GM12878 (cell line): Measurements from ENCODE around the gene ZNF792. TPM values are rescaled to one million over a fixed set of nuclear protein-coding genes. Genes with fewer than 3 reads are reported as not detected.

Experiments used
- ATAC-seq: fragments of 200-7000 bp; cut with Tn5 transposase; 3 replicates; pipeline ENCODE4 v1.9.1; 2020; ENCODE audit warnings: mild to moderate bottlenecking, moderate library complexity
- BruUV-seq: library from RNA; stranded (reverse); fragments of 400-500 nt; replicated peaks from 2 replicates; lab custom pipeline; 2021; lab: Mats Ljungman, UMichigan
- CTCF ChIA-PET: fragments of 300-600 bp; sonication (Branson Sonifier 250); formaldehyde crosslinking; extraction: SDS; loops from one replicate; lab custom pipeline; 2021; ENCODE audit warnings: inconsistent platforms; lab: Yijun Ruan, JAX
- POLR2A ChIA-PET: fragments of 350-600 bp; formaldehyde crosslinking; extraction: SDS; loops from one replicate; lab custom pipeline; 2021; ENCODE audit warnings: inconsistent platforms; lab: Charles Lee
- RAD21 ChIA-PET: fragments of 300-600 bp; sonication (Branson Sonifier 250); formaldehyde crosslinking; loops from one replicate; lab custom pipeline; 2023; ENCODE audit warnings: antibody characterized with exemption; ENCODE audit not compliant: unreplicated experiment; lab: Charles Lee
- SMC1A ChIA-PET: fragments of 300-600 bp; sonication (Branson Sonifier 250); formaldehyde crosslinking; loops from one replicate; lab custom pipeline; 2023; ENCODE audit not compliant: unreplicated experiment, uncharacterized antibody; lab: Charles Lee
- DNase-seq: peaks from one replicate; pipeline ENCODE4 v3.0.0-alpha.2; 2011; ENCODE audit warnings: low read depth, low spot score
- FAIRE-seq: peaks from 3 replicates; lab custom pipeline; 2011; peaks lifted over from hg19 to GRCh38; lab: Jason Lieb, UNC
- H2AFZ ChIP-seq: 2 replicates; pipeline ENCODE4 v1.6.0; 2011; ENCODE audit warnings: low read depth, low read length, control low read depth; ENCODE audit not compliant: control insufficient read depth
- H3K27ac ChIP-seq: 2 replicates; pipeline ENCODE4 v1.5.1; 2011; ENCODE audit warnings: control low read depth; ENCODE audit not compliant: control insufficient read depth, insufficient read depth
- H3K27me3 ChIP-seq, 2 experiments: replicated peaks in 1 of 2; 2 replicates each; pipeline versions ENCODE4 v1.6.0 to v1.6.1; 2011; ENCODE audit warnings: low read length in 1 of 2; ENCODE audit not compliant: control insufficient read depth in 2 of 2, insufficient read depth in 2 of 2
- H3K36me3 ChIP-seq, 2 experiments: 2 replicates each; pipeline ENCODE4 v1.5.1; 2011; ENCODE audit warnings: low read length in 1 of 2; ENCODE audit not compliant: control insufficient read depth in 2 of 2, insufficient read depth in 2 of 2
- H3K4me1 ChIP-seq: 2 replicates; pipeline ENCODE4 v1.6.1; 2011; ENCODE audit warnings: mild to moderate bottlenecking, low read length, moderate library complexity, mixed read lengths; ENCODE audit not compliant: control insufficient read depth, insufficient read depth
- H3K4me2 ChIP-seq: 2 replicates; pipeline ENCODE4 v1.6.0; 2011; ENCODE audit warnings: control low read depth; ENCODE audit not compliant: control insufficient read depth, insufficient read depth
- H3K4me3 ChIP-seq: fragments of 200-600 bp; sonication (generic); 2 replicates; pipeline ENCODE4 v1.5.1; 2016
- H3K79me2 ChIP-seq: 2 replicates; pipeline ENCODE4 v1.6.0; 2011; ENCODE audit warnings: low read length; ENCODE audit not compliant: control insufficient read depth, insufficient read depth
- H3K9ac ChIP-seq: 2 replicates; pipeline ENCODE4 v1.8.0; 2011; ENCODE audit warnings: low read length, control low read depth, mixed read lengths; ENCODE audit not compliant: control insufficient read depth, insufficient read depth
- H3K9me3 ChIP-seq: replicated peaks from 3 replicates; pipeline ENCODE4 v1.5.1; 2011; ENCODE audit warnings: mild to moderate bottlenecking, low read length; ENCODE audit not compliant: control insufficient read depth, insufficient read depth
- H4K20me1 ChIP-seq: 2 replicates; pipeline ENCODE4 v1.6.0; 2011; ENCODE audit not compliant: control insufficient read depth, insufficient read depth
- CHD4 ChIP-seq: fragments of 200-600 bp; sonication (generic); IDR thresholded peaks from 2 replicates; pipeline ENCODE4 v1.6.1; 2016; ENCODE audit warnings: mild to moderate bottlenecking
- CREB1 ChIP-seq: IDR thresholded peaks from 2 replicates; pipeline ENCODE4 v1.6.1; 2012; ENCODE audit warnings: low read depth, mild to moderate bottlenecking, inconsistent platforms
- CREM ChIP-seq: IDR thresholded peaks from 2 replicates; pipeline ENCODE4 v1.6.1; 2014; ENCODE audit warnings: antibody characterized with exemption, low read depth
- GABPA ChIP-seq: IDR thresholded peaks from 2 replicates; pipeline ENCODE4 v1.6.1; 2014; ENCODE audit warnings: antibody characterized with exemption, low read depth, mild to moderate bottlenecking, inconsistent platforms
- MTA2 ChIP-seq: fragments of 450-650 bp; IDR thresholded peaks from 2 replicates; pipeline ENCODE4 v1.6.1; 2016; ENCODE audit warnings: low read depth, mild to moderate bottlenecking, moderate library complexity
- NR2F1 ChIP-seq: fragments of 450-650 bp; conservative IDR thresholded peaks from 2 replicates; pipeline ENCODE4 v1.6.1; 2017; ENCODE audit warnings: mild to moderate bottlenecking
- PAX8 ChIP-seq: fragments of 450-650 bp; IDR thresholded peaks from 2 replicates; pipeline ENCODE4 v1.6.1; 2017; ENCODE audit warnings: mild to moderate bottlenecking, moderate library complexity
- SIN3A ChIP-seq: IDR thresholded peaks from 2 replicates; pipeline ENCODE4 v1.6.1; 2012; ENCODE audit warnings: low read depth, low read length, improper control_type of control experiment
- SUPT20H ChIP-seq: IDR thresholded peaks from 2 replicates; pipeline ENCODE4 v1.6.1; 2011; ENCODE audit warnings: low read depth, mild to moderate bottlenecking, low read length, moderate library complexity, borderline replicate concordance; ENCODE audit not compliant: control insufficient read depth
- ZBTB11 ChIP-seq: fragments of 450-650 bp; formaldehyde crosslinking; IDR thresholded peaks from 2 replicates; pipeline ENCODE4 v1.5.0; 2022; ENCODE audit warnings: mild to moderate bottlenecking, missing genetic modification characterization
- ZNF384 ChIP-seq: IDR thresholded peaks from 2 replicates; pipeline ENCODE4 v1.6.1; 2012; ENCODE audit warnings: low read depth, mild to moderate bottlenecking, low read length, improper control_type of control experiment, borderline replicate concordance
- WGBS: methylation state at CpG from one replicate; pipeline ENCODE4 v1.1.6; 2016; ENCODE audit warnings: low lambda C conversion rate; ENCODE audit not compliant: insufficient replicate concordance, insufficient coverage; ENCODE audit errors: missing lambda C conversion rate; 5-methylcytosine and 5-hydroxymethylcytosine counted together
- in situ Hi-C: fragments of 300-500 bp; cut with MboI; formaldehyde crosslinking; loops from 9 replicates; pipeline ENCODE4 v1.14.3; 2018; ENCODE audit warnings: mixed read lengths
- intact Hi-C: fragments of 100-400 bp; cut with micrococcal nuclease; formaldehyde crosslinking; loops from one replicate; pipeline ENCODE4 v1.14.2; 2022; ENCODE audit not compliant: unreplicated experiment
- polyA plus RNA-seq, 11 experiments: library from polyadenylated mRNA; depleted of rRNA in 4 of 11; unstranded in 6 of 11; stranded (reverse) in 5 of 11; fragments of >200 nt; fragmentation: Nextera tagmentation in 4 of 11; fragmentation: Illumina TruSeq in 1 of 11; extraction: Ambion mirVana in 4 of 11; extraction: Trizol in 1 of 11; gene quantifications; 1 replicate in 1 of 11; 2 replicates in 10 of 11; pipeline versions ENCODE4 v1.2.1 to v1.2.3, GENCODE V29; 2011 to 2016; ENCODE audit warnings: inconsistent platforms in 2 of 11, missing spikeins in 2 of 11, low read depth in 1 of 11
- total RNA-seq, 4 experiments: library from RNA; depleted of rRNA in 3 of 4; stranded (reverse); fragments of >200 nt in 3 of 4; fragmentation: Illumina TruSeq in 1 of 4; extraction: Trizol in 1 of 4; gene quantifications; 2 replicates each; pipeline versions ENCODE4 v1.2.1 to v1.2.3, GENCODE V29; 2013 to 2021
- TF ChIP-seq, protein P1 (sequence below): fragments of 150-350 bp; IDR thresholded peaks from 2 replicates; pipeline ENCODE4 v1.6.1; 2014; ENCODE audit warnings: mild to moderate bottlenecking, low read depth, low read length
- TF ChIP-seq, protein P2 (sequence below): fragments of 450-650 bp; IDR thresholded peaks from 2 replicates; pipeline ENCODE4 v1.6.1; 2017; ENCODE audit warnings: mild to moderate bottlenecking, moderate library complexity

The ZNF792 gene
- total and polyA plus RNA-seq, 10 of the 15 experiments (the other 5 are each of a cell fraction or from before 2014, with no cell fraction given): 0.53 to 4.8 (median 1.3) TPM

DNA sequence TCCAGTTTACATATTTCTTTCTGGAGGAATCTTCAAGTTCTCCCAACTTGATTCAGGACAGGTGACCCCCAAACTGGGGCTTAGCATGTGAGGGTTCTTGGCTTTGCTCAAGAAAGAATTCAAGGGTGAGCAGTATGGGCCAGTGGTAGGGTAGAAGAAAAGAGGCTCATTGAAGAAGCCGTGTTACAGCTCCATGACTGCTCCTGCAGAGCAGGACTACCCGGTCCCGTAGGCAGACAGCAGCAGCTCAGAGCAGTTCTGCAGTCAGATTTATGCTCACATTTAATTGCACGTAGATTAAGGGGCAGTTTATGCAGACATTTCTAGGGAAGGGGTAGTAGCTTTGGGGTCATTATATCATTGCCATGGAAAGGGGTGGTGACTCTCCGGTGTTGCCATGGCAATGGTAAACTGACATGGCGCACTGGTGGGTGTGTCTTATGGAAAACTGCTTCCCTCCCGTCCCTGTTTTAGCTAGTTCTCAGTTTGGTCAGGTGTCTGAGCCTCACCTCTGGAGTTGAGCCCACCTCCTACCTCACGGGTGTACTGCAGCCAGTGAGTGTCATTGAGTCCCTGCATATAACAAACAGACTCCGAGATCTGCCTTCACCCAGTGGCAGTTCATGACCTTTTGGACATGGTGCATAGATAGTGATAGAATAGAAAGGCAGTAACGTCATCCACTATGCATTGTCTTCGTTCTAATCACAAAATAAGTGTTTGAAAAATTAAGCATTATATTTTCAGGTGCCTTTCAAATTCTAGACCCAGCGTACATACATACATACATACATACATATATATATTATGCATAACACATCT is 16.0 kb upstream of the ZNF792 start:
- no peaks in the 10 kb centered on the region for H3K79me2 ChIP-seq
- no peak overlapping the region for H3K27ac ChIP-seq
- no peak for ATAC-seq
- H4K20me1 ChIP-seq: no peaks in the 10 kb centered on the region
- no peaks in the 10 kb centered on the region for H3K36me3 ChIP-seq
- no peak overlapping the region for H2AFZ ChIP-seq
- no peak overlapping the region for H3K4me2 ChIP-seq
- POLR2A ChIA-PET: interaction anchor here (0.5 kb wide), 1 partner anchor 9 kb away, joined by 3 read pairs; no protein-coding TSS in a partner anchor
- DNase-seq: no peak
- in situ Hi-C loops: loop anchor here (5.0 kb wide), 1 partner anchor 32 kb away; no protein-coding TSS in a partner anchor
- H3K4me3 ChIP-seq: no peak overlapping the region
- SMC1A ChIA-PET: interaction anchor here (1.1 to 1.4 kb wide), 2 partner anchors 9 to 11 kb away, joined by 3 to 5 read pairs; no protein-coding TSS in a partner anchor
- no peaks in the 10 kb centered on the region for H3K4me1 ChIP-seq
- BruUV-seq: no TSS peak
- intact Hi-C loops: loop anchor here (10.0 kb wide), 1 partner anchor 155 kb away; the partner anchor contains the start of genes FXYD1 and LGI4
- no peak overlapping the region for H3K9ac ChIP-seq
- H3K27me3 ChIP-seq: no peaks in the 10 kb centered on the region
- H3K9me3 ChIP-seq: no peaks in the 10 kb centered on the region; the same call in 2 of the 3 replicates
- WGBS: 31% methylated on average over 12 of the region's 12 CpGs
- CTCF ChIA-PET: interaction anchor here (0.8 kb wide), 2 partner anchors 27 to 162 kb away, joined by 3 to 5 read pairs; no protein-coding TSS in a partner anchor
- no peak for FAIRE-seq
- TF ChIP-seq CREM: no peak
- no peak for TF ChIP-seq MTA2
- no peak for TF ChIP-seq PAX8
- TF ChIP-seq NR2F1: no peak
- no peak for TF ChIP-seq SUPT20H
- no peak for TF ChIP-seq CREB1
- no peak for TF ChIP-seq SIN3A
- no peak for TF ChIP-seq GABPA
- TF ChIP-seq ZNF384: no peak
- no peak for TF ChIP-seq ZBTB11 (CRISPR knock-in tag)
- TF ChIP-seq, protein P1, sequence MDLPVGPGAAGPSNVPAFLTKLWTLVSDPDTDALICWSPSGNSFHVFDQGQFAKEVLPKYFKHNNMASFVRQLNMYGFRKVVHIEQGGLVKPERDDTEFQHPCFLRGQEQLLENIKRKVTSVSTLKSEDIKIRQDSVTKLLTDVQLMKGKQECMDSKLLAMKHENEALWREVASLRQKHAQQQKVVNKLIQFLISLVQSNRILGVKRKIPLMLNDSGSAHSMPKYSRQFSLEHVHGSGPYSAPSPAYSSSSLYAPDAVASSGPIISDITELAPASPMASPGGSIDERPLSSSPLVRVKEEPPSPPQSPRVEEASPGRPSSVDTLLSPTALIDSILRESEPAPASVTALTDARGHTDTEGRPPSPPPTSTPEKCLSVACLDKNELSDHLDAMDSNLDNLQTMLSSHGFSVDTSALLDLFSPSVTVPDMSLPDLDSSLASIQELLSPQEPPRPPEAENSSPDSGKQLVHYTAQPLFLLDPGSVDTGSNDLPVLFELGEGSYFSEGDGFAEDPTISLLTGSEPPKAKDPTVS: no peak
- TF ChIP-seq, protein P2, sequence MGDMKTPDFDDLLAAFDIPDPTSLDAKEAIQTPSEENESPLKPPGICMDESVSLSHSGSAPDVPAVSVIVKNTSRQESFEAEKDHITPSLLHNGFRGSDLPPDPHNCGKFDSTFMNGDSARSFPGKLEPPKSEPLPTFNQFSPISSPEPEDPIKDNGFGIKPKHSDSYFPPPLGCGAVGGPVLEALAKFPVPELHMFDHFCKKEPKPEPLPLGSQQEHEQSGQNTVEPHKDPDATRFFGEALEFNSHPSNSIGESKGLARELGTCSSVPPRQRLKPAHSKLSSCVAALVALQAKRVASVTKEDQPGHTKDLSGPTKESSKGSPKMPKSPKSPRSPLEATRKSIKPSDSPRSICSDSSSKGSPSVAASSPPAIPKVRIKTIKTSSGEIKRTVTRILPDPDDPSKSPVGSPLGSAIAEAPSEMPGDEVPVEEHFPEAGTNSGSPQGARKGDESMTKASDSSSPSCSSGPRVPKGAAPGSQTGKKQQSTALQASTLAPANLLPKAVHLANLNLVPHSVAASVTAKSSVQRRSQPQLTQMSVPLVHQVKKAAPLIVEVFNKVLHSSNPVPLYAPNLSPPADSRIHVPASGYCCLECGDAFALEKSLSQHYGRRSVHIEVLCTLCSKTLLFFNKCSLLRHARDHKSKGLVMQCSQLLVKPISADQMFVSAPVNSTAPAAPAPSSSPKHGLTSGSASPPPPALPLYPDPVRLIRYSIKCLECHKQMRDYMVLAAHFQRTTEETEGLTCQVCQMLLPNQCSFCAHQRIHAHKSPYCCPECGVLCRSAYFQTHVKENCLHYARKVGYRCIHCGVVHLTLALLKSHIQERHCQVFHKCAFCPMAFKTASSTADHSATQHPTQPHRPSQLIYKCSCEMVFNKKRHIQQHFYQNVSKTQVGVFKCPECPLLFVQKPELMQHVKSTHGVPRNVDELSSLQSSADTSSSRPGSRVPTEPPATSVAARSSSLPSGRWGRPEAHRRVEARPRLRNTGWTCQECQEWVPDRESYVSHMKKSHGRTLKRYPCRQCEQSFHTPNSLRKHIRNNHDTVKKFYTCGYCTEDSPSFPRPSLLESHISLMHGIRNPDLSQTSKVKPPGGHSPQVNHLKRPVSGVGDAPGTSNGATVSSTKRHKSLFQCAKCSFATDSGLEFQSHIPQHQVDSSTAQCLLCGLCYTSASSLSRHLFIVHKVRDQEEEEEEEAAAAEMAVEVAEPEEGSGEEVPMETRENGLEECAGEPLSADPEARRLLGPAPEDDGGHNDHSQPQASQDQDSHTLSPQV: no peak
- no peak for TF ChIP-seq CHD4
- RAD21 ChIA-PET: interaction anchor here (0.6 to 1.1 kb wide), 4 partner anchors 9 to 87 kb away, joined by 3 to 4 read pairs (median 3); no protein-coding TSS in a partner anchor
